Measurements from ENCODE around the gene MADD. TPM values are rescaled to one million over a fixed set of nuclear protein-coding genes. Genes with fewer than 3 reads are reported as not detected.

MADD gene
- total RNA-seq, 1 donor from 2014 or later = 25.3 TPM

- no peak for DNase-seq (ENCODE audit: low spot score)
These were observed 86.4 kb downstream of the MADD start for GRCh38 chr11:47356129-47356997.

GRCh38 chr11:47356998-47357329 lies 87.0 kb downstream of the MADD start:
- DNase-seq (ENCODE audit: low spot score) = no peak

- DNase-seq (ENCODE audit: low spot score) = no peak
These were observed 88.2 kb downstream of the MADD start for GRCh38 chr11:47357985-47358730.

- DNase-seq (ENCODE audit: low spot score) = no peak
These were observed 88.8 kb downstream of the MADD start for GRCh38 chr11:47358731-47359051.

GRCh38 chr11:47359162-47359561 lies 89.2 kb downstream of the MADD start:
- DNase-seq (ENCODE audit: low spot score) = no peak

GRCh38 chr11:47359586-47359985 lies 89.7 kb downstream of the MADD start:
- DNase-seq (ENCODE audit: low spot score) = no peak

GRCh38 chr11:47360341-47360740 lies 90.4 kb downstream of the MADD start:
- no peak for DNase-seq (ENCODE audit: low spot score)

GRCh38 chr11:47361419-47361818 lies 91.5 kb downstream of the MADD start:
- no peak for DNase-seq (ENCODE audit: low spot score)

GRCh38 chr11:47366020-47366490 lies 96.1 kb downstream of the MADD start:
- no peak for DNase-seq (ENCODE audit: low spot score)

- no peak for DNase-seq (ENCODE audit: low spot score)
These were observed 99.7 kb downstream of the MADD start for GRCh38 chr11:47369676-47370075.

- no peak for DNase-seq (ENCODE audit: low spot score)
These were observed 102.5 kb downstream of the MADD start for GRCh38 chr11:47372422-47372821.

- DNase-seq (ENCODE audit: low spot score) = peak; percentile 69
These were observed 104.2 kb downstream of the MADD start for GRCh38 chr11:47373876-47374719.

- DNase-seq (ENCODE audit: low spot score) = no peak
These were observed 104.7 kb downstream of the MADD start for GRCh38 chr11:47374720-47375019.

- DNase-seq (ENCODE audit: low spot score) = no peak
These were observed 105.1 kb downstream of the MADD start for GRCh38 chr11:47375020-47375419.

- DNase-seq (ENCODE audit: low spot score) = no peak
These were observed 105.7 kb downstream of the MADD start for GRCh38 chr11:47375546-47376085.

GRCh38 chr11:47376107-47376524 lies 106.2 kb downstream of the MADD start:
- DNase-seq (ENCODE audit: low spot score) = no peak

- DNase-seq (ENCODE audit: low spot score) = no peak
These were observed 106.8 kb downstream of the MADD start for GRCh38 chr11:47376525-47377371.

- no peak for DNase-seq (ENCODE audit: low spot score)
These were observed 107.7 kb downstream of the MADD start for GRCh38 chr11:47377571-47378009.

GRCh38 chr11:47378010-47378835 lies 108.3 kb downstream of the MADD start, which contains the start of gene SPI1:
TSS of gene SPI1 (minus strand) at chr11:47378547. CDS start at chr11:47378353, 194 bp downstream.
- DNase-seq (ENCODE audit: low spot score) = peak; percentile 52

- DNase-seq (ENCODE audit: low spot score) = no peak
These were observed 108.9 kb downstream of the MADD start for GRCh38 chr11:47378836-47379170.

Measured in umbilical cord (tissue), 2 donors.